ENCODE measurements around the gene TSPAN19.

DNA sequence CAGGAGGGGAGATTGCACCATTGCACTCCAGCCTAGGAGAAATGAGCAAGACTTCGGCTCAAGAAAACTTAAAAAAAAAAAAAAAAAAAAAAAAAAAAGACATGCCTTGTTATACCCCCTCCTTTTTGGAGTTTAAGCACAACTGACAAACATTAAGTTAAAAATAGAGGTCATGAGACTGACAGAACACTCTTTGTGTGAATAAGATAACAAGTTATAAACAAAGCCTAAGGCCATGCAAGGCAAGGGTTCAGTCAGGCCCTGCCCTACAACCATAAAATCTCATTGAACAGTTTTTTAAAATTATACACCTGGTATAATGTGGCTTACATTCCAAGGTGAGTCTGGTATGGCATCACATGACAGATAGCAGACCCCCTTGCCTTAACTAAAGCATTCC lies 39.3 kb downstream of the TSPAN19 start:
- no peak for TF ChIP-seq TCF12 (IDR thresholded peaks at IDR 0.05; ENCODE audit: low read depth)
- TF ChIP-seq FOXM1 (IDR thresholded peaks at IDR 0.05; ENCODE audit: borderline replicate concordance, low read depth): no peak
- TF ChIP-seq EP300 (IDR thresholded peaks at IDR 0.05; ENCODE audit: borderline replicate concordance): no peak
- no peak for TF ChIP-seq RAD21 (IDR thresholded peaks at IDR 0.05; ENCODE audit: low read depth)
- TF ChIP-seq ZBTB7A (IDR thresholded peaks at IDR 0.05; ENCODE audit: low read depth): no peak

All from Ishikawa (cell line).